ENCODE results near the gene TENM4.

TENM4 gene

DNA sequence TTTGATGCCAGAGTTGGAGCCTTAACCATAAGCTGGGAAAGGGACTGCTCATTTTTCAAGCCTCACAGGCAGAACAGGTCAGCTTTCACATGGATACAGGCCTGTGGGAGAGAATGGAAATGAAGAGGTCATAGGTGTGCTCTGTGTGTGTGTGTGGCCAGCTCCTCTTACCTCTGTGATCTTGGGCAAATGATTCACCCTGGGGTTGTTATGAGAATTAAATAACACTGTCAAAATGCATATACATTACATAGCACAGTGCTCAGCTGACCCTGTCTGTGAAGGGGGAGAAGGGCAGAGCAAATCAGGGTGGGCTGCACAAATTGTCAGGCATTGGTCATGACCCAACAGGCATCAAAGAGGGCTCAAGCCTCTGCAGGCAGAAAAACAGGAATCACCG is 372.5 kb downstream of the TENM4 start:
- TF ChIP-seq, protein P1, sequence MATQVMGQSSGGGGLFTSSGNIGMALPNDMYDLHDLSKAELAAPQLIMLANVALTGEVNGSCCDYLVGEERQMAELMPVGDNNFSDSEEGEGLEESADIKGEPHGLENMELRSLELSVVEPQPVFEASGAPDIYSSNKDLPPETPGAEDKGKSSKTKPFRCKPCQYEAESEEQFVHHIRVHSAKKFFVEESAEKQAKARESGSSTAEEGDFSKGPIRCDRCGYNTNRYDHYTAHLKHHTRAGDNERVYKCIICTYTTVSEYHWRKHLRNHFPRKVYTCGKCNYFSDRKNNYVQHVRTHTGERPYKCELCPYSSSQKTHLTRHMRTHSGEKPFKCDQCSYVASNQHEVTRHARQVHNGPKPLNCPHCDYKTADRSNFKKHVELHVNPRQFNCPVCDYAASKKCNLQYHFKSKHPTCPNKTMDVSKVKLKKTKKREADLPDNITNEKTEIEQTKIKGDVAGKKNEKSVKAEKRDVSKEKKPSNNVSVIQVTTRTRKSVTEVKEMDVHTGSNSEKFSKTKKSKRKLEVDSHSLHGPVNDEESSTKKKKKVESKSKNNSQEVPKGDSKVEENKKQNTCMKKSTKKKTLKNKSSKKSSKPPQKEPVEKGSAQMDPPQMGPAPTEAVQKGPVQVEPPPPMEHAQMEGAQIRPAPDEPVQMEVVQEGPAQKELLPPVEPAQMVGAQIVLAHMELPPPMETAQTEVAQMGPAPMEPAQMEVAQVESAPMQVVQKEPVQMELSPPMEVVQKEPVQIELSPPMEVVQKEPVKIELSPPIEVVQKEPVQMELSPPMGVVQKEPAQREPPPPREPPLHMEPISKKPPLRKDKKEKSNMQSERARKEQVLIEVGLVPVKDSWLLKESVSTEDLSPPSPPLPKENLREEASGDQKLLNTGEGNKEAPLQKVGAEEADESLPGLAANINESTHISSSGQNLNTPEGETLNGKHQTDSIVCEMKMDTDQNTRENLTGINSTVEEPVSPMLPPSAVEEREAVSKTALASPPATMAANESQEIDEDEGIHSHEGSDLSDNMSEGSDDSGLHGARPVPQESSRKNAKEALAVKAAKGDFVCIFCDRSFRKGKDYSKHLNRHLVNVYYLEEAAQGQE (IDR thresholded peaks at IDR 0.05; ENCODE audit: insufficient read depth in 1 of 2, low read depth in 2 of 2, low read length in 2 of 2) = no peak

GRCh38 chr11:79067352-79067679 is 373.5 kb downstream of the TENM4 start:
- no peak for TF ChIP-seq POLR2AphosphoS5 (IDR thresholded peaks at IDR 0.05; ENCODE audit: low read depth, low read length)
- TF ChIP-seq FOXP2 (optimal IDR thresholded peaks at IDR 0.05; ENCODE audit: borderline replicate concordance, extremely low read depth, extremely low read length, insufficient read depth) = no peak
- TF ChIP-seq SIN3A (IDR thresholded peaks at IDR 0.05; ENCODE audit: borderline replicate concordance, insufficient read depth, low read length) = no peak
- TF ChIP-seq, protein P1 (IDR thresholded peaks at IDR 0.05; ENCODE audit: insufficient read depth in 1 of 2, low read depth in 2 of 2, low read length in 2 of 2) = no peak
- no peak for TF ChIP-seq TAF1 (IDR thresholded peaks at IDR 0.05; ENCODE audit: borderline replicate concordance, insufficient read depth, low read length)

- no peak for TF ChIP-seq POLR2AphosphoS5 (IDR thresholded peaks at IDR 0.05; ENCODE audit: low read depth, low read length)
- no peak for TF ChIP-seq TAF1 (IDR thresholded peaks at IDR 0.05; ENCODE audit: borderline replicate concordance, insufficient read depth, low read length)
- no peak for TF ChIP-seq SIN3A (IDR thresholded peaks at IDR 0.05; ENCODE audit: borderline replicate concordance, insufficient read depth, low read length)
- TF ChIP-seq, protein P1 (IDR thresholded peaks at IDR 0.05; ENCODE audit: insufficient read depth in 1 of 2, low read depth in 2 of 2, low read length in 2 of 2) = no peak
- TF ChIP-seq FOXP2 (optimal IDR thresholded peaks at IDR 0.05; ENCODE audit: borderline replicate concordance, extremely low read depth, extremely low read length, insufficient read depth) = no peak
These were observed 374.1 kb downstream of the TENM4 start for GRCh38 chr11:79066456-79067351.

DNA sequence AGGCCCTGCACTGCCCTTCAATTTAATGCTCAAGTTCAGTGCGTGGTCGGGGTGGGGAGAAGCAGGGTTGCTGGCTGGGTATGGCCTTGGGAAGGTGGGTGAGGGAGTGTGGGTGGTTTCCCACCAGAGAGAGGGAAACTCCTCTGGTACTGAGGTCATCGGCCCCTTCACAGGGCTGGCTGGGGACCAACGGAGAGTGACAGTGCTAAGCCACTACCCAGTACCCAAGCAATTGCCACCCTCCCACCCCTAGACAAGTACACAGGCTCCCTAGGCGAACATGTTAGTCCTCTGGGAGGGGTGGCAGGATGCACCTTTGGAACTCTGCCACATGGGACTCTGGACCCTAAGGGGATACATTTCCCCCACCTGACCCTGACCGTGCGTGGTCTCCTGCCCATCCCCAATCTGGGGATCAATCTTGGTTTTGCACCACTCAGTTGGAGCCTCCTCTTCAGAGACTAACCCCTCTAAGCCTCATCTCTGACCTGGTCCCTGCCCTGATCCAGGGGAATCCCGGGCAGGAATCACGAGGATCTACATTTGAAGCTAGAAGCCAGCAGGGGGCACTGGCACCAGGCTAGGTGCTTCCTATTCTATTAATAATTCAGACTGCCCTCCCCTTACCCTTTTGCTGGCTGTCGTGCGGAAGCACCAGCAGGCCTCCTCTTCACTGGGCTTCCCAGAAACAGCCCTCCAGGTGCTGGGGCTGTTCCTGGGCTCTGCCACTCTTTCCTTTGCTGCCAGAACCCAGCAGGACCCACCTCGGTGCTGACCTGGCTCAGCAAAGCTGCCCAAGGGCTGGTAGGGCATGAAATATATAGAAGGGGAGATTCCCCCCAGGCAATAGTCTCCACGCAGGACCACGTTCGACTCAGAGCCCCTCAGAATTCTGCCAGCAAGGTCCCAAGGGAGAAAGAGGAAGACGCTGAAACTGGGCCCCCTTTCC is 377.7 kb downstream of the TENM4 start:
- no peak for TF ChIP-seq FOXP2 (optimal IDR thresholded peaks at IDR 0.05; ENCODE audit: borderline replicate concordance, extremely low read depth, extremely low read length, insufficient read depth)
- TF ChIP-seq, protein P1 (IDR thresholded peaks at IDR 0.05; ENCODE audit: insufficient read depth in 1 of 2, low read depth in 2 of 2, low read length in 2 of 2) = no peak
- TF ChIP-seq TAF1 (IDR thresholded peaks at IDR 0.05; ENCODE audit: borderline replicate concordance, insufficient read depth, low read length) = no peak
